ENCODE results near the gene JADE2. TPM values are rescaled to one million over a fixed set of nuclear protein-coding genes. Genes with fewer than 3 reads are reported as not detected.

The JADE2 gene
- total RNA-seq, result 10 to 100 TPM; 81.4 to 82.0 TPM

GRCh38 chr5:134524826-134525682 lies at the start of gene JADE2:
JADE2 (plus strand) TSS chr5:134525670; CDS start chr5:134535858, 10,188 bp downstream.

Other genes starting within 250 kb of the JADE2 start
- 1 to 10 TPM in 1 of 2 experiments, under 1 TPM in 1; 0.94 to 1.8 TPM for gene CDKL3, start 158.5 kb upstream of the JADE2 start, total RNA-seq
- gene UBE2B, start 154.1 kb upstream of the JADE2 start, total RNA-seq, result 10 to 100 TPM; 95.5 to 99.0 TPM
- 10 to 100 TPM; 17.5 to 18.5 TPM for gene CDKN2AIPNL, start 113.8 kb upstream of the JADE2 start, total RNA-seq
- gene SAR1B, start 107.2 kb downstream of the JADE2 start, total RNA-seq, result 10 to 100 TPM; 39.5 to 39.9 TPM
- gene SEC24A, start 123.1 kb downstream of the JADE2 start, total RNA-seq, result 10 to 100 TPM; 20.2 to 20.5 TPM
- 10 to 100 TPM; 27.1 to 27.2 TPM for gene CAMLG, start 212.9 kb downstream of the JADE2 start, total RNA-seq
- gene DDX46, start 233.1 kb downstream of the JADE2 start, total RNA-seq, result 10 to 100 TPM; 57.3 to 64.0 TPM

Measured in activated naive CD4-positive, alpha-beta T cell treated with anti-CD3 and anti-CD28 coated beads, Interleukin-2, amount 10 ng/mL, durations not matched to agents 5 hours and 36 hours (primary cell).